Kidney (tissue), 14 donors: Measurements from ENCODE around the gene MED6. TPM values are rescaled to one million over a fixed set of nuclear protein-coding genes. Genes with fewer than 3 reads are reported as not detected.

Experiments
- DNase-seq, 5 donors: peaks; one replicate each; pipeline ENCODE4 v3.0.0-alpha.2; 2013 to 2020
- FAIRE-seq: peaks from 2 replicates; lab custom pipeline; 2012; peaks lifted over from hg19 to GRCh38; lab: Jason Lieb, UNC
- H3K27ac ChIP-seq, 2 donors: one replicate each; pipeline ENCODE4 v1.7.0; 2013; ENCODE audit warnings: low read depth in 2 of 2, low read length in 2 of 2, inconsistent platforms in 1 of 2
- H3K27me3 ChIP-seq: one replicate; pipeline ENCODE4 v1.7.1; 2013; ENCODE audit warnings: low read length, inconsistent platforms; ENCODE audit not compliant: control insufficient read depth, insufficient read depth
- H3K36me3 ChIP-seq, 3 donors: one replicate each; pipeline versions ENCODE4 v1.7.0 to v1.7.1; 2013; ENCODE audit warnings: low read length in 3 of 3, control low read depth in 1 of 3, inconsistent platforms in 1 of 3; ENCODE audit not compliant: insufficient read depth in 3 of 3, control insufficient read depth in 2 of 3
- H3K4me1 ChIP-seq, 3 donors: one replicate each; pipeline versions ENCODE4 v1.7.0 to v1.7.1; 2013; ENCODE audit warnings: low read length in 3 of 3, inconsistent platforms in 1 of 3, low read depth in 1 of 3; ENCODE audit not compliant: control insufficient read depth in 2 of 3, insufficient read depth in 2 of 3
- H3K4me3 ChIP-seq, 3 donors: one replicate each; pipeline versions ENCODE4 v1.7.0 to v1.8.1; 2013; ENCODE audit warnings: low read length in 3 of 3, control low read depth in 1 of 3, inconsistent platforms in 1 of 3
- H3K9ac ChIP-seq, 3 donors: one replicate each; pipeline versions ENCODE4 v1.7.0 to v1.7.1; 2013; ENCODE audit warnings: low read length in 3 of 3, control low read depth in 1 of 3, inconsistent platforms in 1 of 3
- H3K9me3 ChIP-seq, 3 donors: one replicate each; pipeline versions ENCODE4 v1.7.0 to v1.7.1; 2013; ENCODE audit warnings: low read length in 3 of 3, control low read depth in 1 of 3, inconsistent platforms in 1 of 3; ENCODE audit not compliant: control insufficient read depth in 2 of 3, insufficient read depth in 1 of 3
- CTCF ChIP-seq: IDR thresholded peaks from 3 replicates; pipeline ENCODE4 v1.5.1; 2012; ENCODE audit warnings: mild to moderate bottlenecking, moderate library complexity, borderline replicate concordance; ENCODE audit not compliant: insufficient read depth; ENCODE audit errors: extremely low read depth
- intact Hi-C: fragments of 100-400 bp; cut with DNase I; formaldehyde crosslinking; loops from one replicate; pipeline ENCODE4 v1.11.1; 2022
- polyA plus RNA-seq: library from polyadenylated mRNA; stranded (reverse); fragments of 350-450 nt; fragmentation: Illumina TruSeq; extraction: RNeasy Lipid Tissue Mini Kit (QIAGEN cat#74804); gene quantifications from one replicate; pipeline ENCODE4 v1.2.3, GENCODE V29; 2014; ENCODE audit warnings: low read depth, low replicate concordance; ENCODE audit not compliant: insufficient read depth
- total RNA-seq: library from RNA; stranded (reverse); fragmentation: NEBNext Ultra II Directional; extraction: Animal tissue kit (Norgen Biotek cat#: 25700); gene quantifications from one replicate; pipeline ENCODE4 v1.2.1, GENCODE V29; 2021
- donor health status: control.
- donor health status: control.
- donor health status: control.
- donor health status: control.
- donor health status: control.
- donor health status: DM: yes; HTN: yes; CAD: no.
- donor health status: Normal renal cell carcinoma (clear cell type).

Gene MED6
- total and polyA plus RNA-seq, 2 donors from 2014 or later = 12.2 to 33.0 TPM

GRCh38 chr14:70595443-70596185 is 4.8 kb downstream of the MED6 start:
- no peaks in the 10 kb centered on the region for H3K27me3 ChIP-seq
- peaks cover 0 to 12% (median 6%) of the 10 kb centered on the region in 3 donors for H3K4me1 ChIP-seq
- no peak for TF ChIP-seq CTCF
- peak in 1 of 5 donors; percentile 60 for DNase-seq
- no peak for FAIRE-seq
- H3K36me3 ChIP-seq = peaks cover 14 to 41% (median 37%) of the 10 kb centered on the region in 3 donors
- no peak overlapping the region for H3K4me3 ChIP-seq
- H3K9ac ChIP-seq = no peak overlapping the region
- no peaks in the 10 kb centered on the region for H3K9me3 ChIP-seq
- intact Hi-C loops = no loop called here
- H3K27ac ChIP-seq = no peak overlapping the region

GRCh38 chr14:70594461-70594860 is 6.0 kb downstream of the MED6 start:
- no peak for TF ChIP-seq CTCF
- no peak for DNase-seq
- Histone ChIP-seq H3K36me3 (peaks cover 17 to 49% (median 47%) of the 10 kb centered on the region in 3 donors), H3K9ac (no peak overlapping the region), H3K27me3 (no peaks in the 10 kb centered on the region), H3K4me1 (peaks cover 0 to 7% (median 4%) of the 10 kb centered on the region in 3 donors), H3K4me3 (no peak overlapping the region), H3K9me3 (no peaks in the 10 kb centered on the region), H3K27ac (no peak overlapping the region)
- no peak for FAIRE-seq
- intact Hi-C loops = no loop called here

- no peak overlapping the region for H3K4me3 ChIP-seq
- no peaks in the 10 kb centered on the region for H3K9me3 ChIP-seq
- FAIRE-seq (no peak), DNase-seq (no peak)
- H3K9ac ChIP-seq = no peak overlapping the region
- H3K4me1 ChIP-seq = no peaks in the 10 kb centered on the region
- H3K27ac ChIP-seq = no peak overlapping the region
- TF ChIP-seq CTCF = no peak
- intact Hi-C loops = no loop called here
- H3K27me3 ChIP-seq = no peaks in the 10 kb centered on the region
- H3K36me3 ChIP-seq = peaks cover 10 to 55% (median 29%) of the 10 kb centered on the region in 3 donors
Measured at GRCh38 chr14:70585231-70585630, 15.2 kb downstream of the MED6 start.

- Histone ChIP-seq H3K27ac (no peak overlapping the region), H3K4me3 (no peak overlapping the region), H3K9me3 (no peaks in the 10 kb centered on the region), H3K4me1 (no peaks in the 10 kb centered on the region), H3K27me3 (no peaks in the 10 kb centered on the region), H3K9ac (no peak overlapping the region), H3K36me3 (peaks cover 7 to 8% (median 8%) of the 10 kb centered on the region in 3 donors)
- TF ChIP-seq CTCF = no peak
- no peak for DNase-seq
- intact Hi-C loops = no loop called here
- FAIRE-seq = no peak
Measured at GRCh38 chr14:70576891-70577290, 23.6 kb downstream of the MED6 start.
